DND-41 (cell line): ENCODE results near the gene IL22RA1.

Experiments
- ATAC-seq: fragments of 200-7000 bp; cut with Tn5 transposase; 3 replicates; pipeline ENCODE4 v1.9.1; 2021; ENCODE audit warnings: low read depth; ENCODE audit not compliant: insufficient read depth
- DNase-seq: peaks from one replicate; pipeline ENCODE4 v3.0.0-alpha.2; 2020
- H2AFZ ChIP-seq: 2 replicates; pipeline ENCODE4 v1.6.0; 2012; ENCODE audit warnings: low read depth, low read length
- H3K27ac ChIP-seq: 2 replicates; pipeline ENCODE4 v1.5.1; 2012; ENCODE audit warnings: low read length, inconsistent platforms
- H3K27me3 ChIP-seq: fragments of 200-600 bp; sonication (generic); 2 replicates; pipeline ENCODE4 v1.6.0; 2012; ENCODE audit warnings: low read length, mild to moderate bottlenecking, inconsistent platforms; ENCODE audit not compliant: insufficient read depth, poor library complexity
- H3K36me3 ChIP-seq: 2 replicates; pipeline ENCODE4 v1.5.1; 2012; ENCODE audit warnings: low read length, inconsistent platforms; ENCODE audit not compliant: insufficient read depth
- H3K4me1 ChIP-seq: 2 replicates; pipeline ENCODE4 v1.5.1; 2012; ENCODE audit warnings: mild to moderate bottlenecking, low read length; ENCODE audit not compliant: insufficient read depth
- H3K4me2 ChIP-seq: 2 replicates; pipeline ENCODE4 v1.6.0; 2012; ENCODE audit warnings: mild to moderate bottlenecking, moderate library complexity, low read length, inconsistent platforms; ENCODE audit not compliant: insufficient read depth
- H3K4me3 ChIP-seq, 2 experiments: fragments of 200-600 bp in 1 of 2; shearing (Covaris generic) in 1 of 2; 2 replicates each; pipeline ENCODE4 v1.5.1; 2012 to 2016; ENCODE audit warnings: inconsistent platforms in 2 of 2, low read length in 2 of 2, mild to moderate bottlenecking in 2 of 2, low read depth in 1 of 2, moderate library complexity in 1 of 2
- H3K79me2 ChIP-seq: 2 replicates; pipeline ENCODE4 v1.6.0; 2012; ENCODE audit warnings: low read length, inconsistent platforms; ENCODE audit not compliant: insufficient read depth
- H3K9ac ChIP-seq: 2 replicates; pipeline ENCODE4 v1.6.0; 2012; ENCODE audit warnings: low read depth, mild to moderate bottlenecking, inconsistent platforms, low read length, moderate library complexity
- H3K9me3 ChIP-seq: 2 replicates; pipeline ENCODE4 v1.5.1; 2012; ENCODE audit warnings: low read length, moderate library complexity, mild to moderate bottlenecking, inconsistent platforms; ENCODE audit not compliant: insufficient read depth, severe bottlenecking
- H4K20me1 ChIP-seq: 2 replicates; pipeline ENCODE4 v1.6.0; 2012; ENCODE audit warnings: low read length; ENCODE audit not compliant: insufficient read depth
- EZH2 ChIP-seq: IDR thresholded peaks from 3 replicates; pipeline ENCODE4 v1.6.1; 2012; ENCODE audit warnings: borderline replicate concordance, low read depth, mild to moderate bottlenecking, moderate library complexity, low read length, inconsistent platforms; ENCODE audit not compliant: severe bottlenecking
- TF ChIP-seq, protein P1 (sequence below): IDR thresholded peaks from 2 replicates; pipeline ENCODE4 v1.5.1; 2012; ENCODE audit warnings: borderline replicate concordance, low read length, moderate library complexity, mild to moderate bottlenecking; ENCODE audit not compliant: poor library complexity, severe bottlenecking; ENCODE audit errors: extremely low read depth

Gene IL22RA1

DNA sequence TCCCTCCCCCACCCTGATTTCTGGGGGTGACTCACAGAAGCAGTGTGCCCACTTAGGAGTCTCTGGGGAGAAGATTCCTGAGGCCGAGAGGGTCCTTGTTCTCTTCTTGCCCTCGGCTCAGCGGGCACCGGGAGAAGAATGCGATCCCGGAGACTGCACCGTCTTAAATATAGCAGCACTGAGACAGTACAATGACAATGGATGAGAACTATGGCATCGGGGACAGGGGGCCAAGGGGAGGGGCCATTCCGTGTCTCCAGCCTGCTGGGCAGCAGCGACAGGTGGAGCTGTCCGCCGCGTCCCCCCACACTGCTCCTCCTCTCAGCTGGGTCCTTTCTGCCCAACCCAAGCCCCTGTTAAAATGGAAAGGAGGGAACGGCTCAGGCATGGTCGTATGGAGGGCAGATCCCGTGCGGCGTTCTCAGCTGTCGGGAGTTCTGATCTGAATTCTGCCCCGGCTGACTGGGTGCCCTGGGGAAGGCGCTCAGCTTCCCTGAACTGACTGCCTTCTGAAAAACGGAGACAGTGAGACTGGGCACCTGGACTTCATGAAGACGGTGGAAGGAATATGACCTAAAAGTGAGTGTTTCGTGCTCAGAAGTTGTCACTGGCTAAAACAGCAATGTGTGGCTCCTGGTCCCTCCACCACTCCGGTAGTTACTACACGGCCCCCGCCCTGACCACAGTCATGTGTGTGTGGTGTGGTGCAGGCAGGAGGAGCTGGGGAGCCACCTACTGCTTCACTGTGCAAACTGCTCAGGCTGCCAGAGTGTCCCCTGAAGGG is 30.8 kb downstream of the IL22RA1 start, which contains the start of gene MYOM3:
Gene MYOM3, minus strand, starts transcription at position 140 of the 784 bp plus-strand sequence. CDS start 3,499 bp downstream, outside the sequence.
- ATAC-seq (peak; percentile 77), DNase-seq (peak; percentile 35)
- Histone ChIP-seq H3K27me3 (peaks cover 35% of the 10 kb centered on the region), H3K79me2 (no peaks in the 10 kb centered on the region), H3K36me3 (no peaks in the 10 kb centered on the region), H3K27ac (no peak within 1 kb of the TSS), H3K9ac (no peak within 1 kb of the TSS), H4K20me1 (no peaks in the 10 kb centered on the region; the same call in none of the 2 replicates), H2AFZ (no peak within 1 kb of the TSS), H3K4me1 (no peaks in the 10 kb centered on the region), H3K4me2 (no peak within 1 kb of the TSS), H3K4me3 (no peak within 1 kb of the TSS), H3K9me3 (no peaks in the 10 kb centered on the region)
- TF ChIP-seq, protein P1, sequence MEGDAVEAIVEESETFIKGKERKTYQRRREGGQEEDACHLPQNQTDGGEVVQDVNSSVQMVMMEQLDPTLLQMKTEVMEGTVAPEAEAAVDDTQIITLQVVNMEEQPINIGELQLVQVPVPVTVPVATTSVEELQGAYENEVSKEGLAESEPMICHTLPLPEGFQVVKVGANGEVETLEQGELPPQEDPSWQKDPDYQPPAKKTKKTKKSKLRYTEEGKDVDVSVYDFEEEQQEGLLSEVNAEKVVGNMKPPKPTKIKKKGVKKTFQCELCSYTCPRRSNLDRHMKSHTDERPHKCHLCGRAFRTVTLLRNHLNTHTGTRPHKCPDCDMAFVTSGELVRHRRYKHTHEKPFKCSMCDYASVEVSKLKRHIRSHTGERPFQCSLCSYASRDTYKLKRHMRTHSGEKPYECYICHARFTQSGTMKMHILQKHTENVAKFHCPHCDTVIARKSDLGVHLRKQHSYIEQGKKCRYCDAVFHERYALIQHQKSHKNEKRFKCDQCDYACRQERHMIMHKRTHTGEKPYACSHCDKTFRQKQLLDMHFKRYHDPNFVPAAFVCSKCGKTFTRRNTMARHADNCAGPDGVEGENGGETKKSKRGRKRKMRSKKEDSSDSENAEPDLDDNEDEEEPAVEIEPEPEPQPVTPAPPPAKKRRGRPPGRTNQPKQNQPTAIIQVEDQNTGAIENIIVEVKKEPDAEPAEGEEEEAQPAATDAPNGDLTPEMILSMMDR = peak; percentile 44
- no peak for TF ChIP-seq EZH2

DNA sequence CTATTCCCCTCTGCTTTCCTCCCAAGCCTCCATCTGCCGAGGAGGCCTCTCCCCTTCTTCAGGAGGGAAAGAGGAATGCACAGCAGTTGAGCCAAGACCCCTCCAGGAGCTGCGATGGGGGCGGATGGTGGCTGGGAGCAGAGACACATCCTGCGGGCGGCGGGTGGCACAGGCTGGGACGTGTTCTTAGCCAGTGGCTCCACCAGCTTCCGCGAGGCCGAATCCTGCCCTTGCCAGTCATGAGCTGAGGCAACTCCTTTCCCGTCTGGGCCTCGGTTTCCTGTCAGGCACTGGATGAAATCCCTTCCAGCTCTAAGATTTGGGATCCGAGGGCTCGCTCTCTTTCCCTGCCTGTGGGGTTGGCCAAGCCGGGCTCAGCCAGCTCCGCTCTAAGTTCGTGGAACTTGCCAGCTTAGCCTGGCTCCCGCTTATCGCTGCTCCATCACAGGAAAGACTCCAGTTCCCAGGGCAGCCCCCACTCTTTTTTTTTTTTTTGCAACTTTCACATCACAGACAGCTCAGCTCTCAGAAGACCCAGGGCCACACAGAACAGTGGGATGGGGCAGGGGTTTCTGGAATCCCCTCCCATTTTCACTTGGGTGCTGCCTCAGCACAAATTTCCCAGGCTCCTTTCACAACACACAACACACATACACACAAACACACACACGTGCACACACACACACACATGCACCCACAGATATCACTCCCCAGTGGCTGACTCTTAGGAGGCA is 31.5 kb downstream of the IL22RA1 start:
- no peak overlapping the region for H3K4me2 ChIP-seq

GRCh38 chr1:24110642-24111261 is 32.2 kb downstream of the IL22RA1 start:
- no peaks in the 10 kb centered on the region for H3K79me2 ChIP-seq
- no peak overlapping the region for H3K4me3 ChIP-seq
- H2AFZ ChIP-seq = no peak overlapping the region
- H3K27ac ChIP-seq = no peak overlapping the region
- H4K20me1 ChIP-seq = no peaks in the 10 kb centered on the region; the same call in 1 of the 2 replicates
- no peak overlapping the region for H3K4me2 ChIP-seq
- DNase-seq = no peak
- H3K4me1 ChIP-seq = no peaks in the 10 kb centered on the region
- H3K9me3 ChIP-seq = no peaks in the 10 kb centered on the region
- no peak for TF ChIP-seq EZH2
- TF ChIP-seq, protein P1 = no peak
- peaks cover 25% of the 10 kb centered on the region for H3K27me3 ChIP-seq
- no peaks in the 10 kb centered on the region for H3K36me3 ChIP-seq
- no peak for ATAC-seq
- no peak overlapping the region for H3K9ac ChIP-seq

More for the DNA sequence above, 31.5 kb downstream of the IL22RA1 start:
- Histone ChIP-seq H3K4me1 (no peaks in the 10 kb centered on the region), H2AFZ (no peak overlapping the region), H3K36me3 (no peaks in the 10 kb centered on the region), H3K9ac (no peak overlapping the region), H3K79me2 (no peaks in the 10 kb centered on the region), H3K4me3 (no peak overlapping the region), H3K9me3 (no peaks in the 10 kb centered on the region), H3K27me3 (peaks cover 29% of the 10 kb centered on the region), H3K27ac (no peak overlapping the region), H4K20me1 (no peaks in the 10 kb centered on the region; the same call in none of the 2 replicates)
- no peak for ATAC-seq
- DNase-seq = no peak
- TF ChIP-seq, protein P1 = no peak
- no peak for TF ChIP-seq EZH2
